ENCODE results near the gene ADTRP.

- no peak for TF ChIP-seq CTCF (IDR thresholded peaks at IDR 0.05)
- TF ChIP-seq POLR2A (IDR thresholded peaks at IDR 0.05): no peak
Measured at GRCh38 chr6:11826779-11827178, 48.2 kb upstream of the ADTRP start.
